WTC11 (cell line): ENCODE measurements around the gene MRPL52. TPM values are rescaled to one million over a fixed set of nuclear protein-coding genes. Genes with fewer than 3 reads are reported as not detected.
A peak's percentile ranks its signal among the peaks of the same experiment; 100 is the strongest.

Experiments used
- ATAC-seq: fragments of 200-7000 bp; cut with Tn5 transposase; 2 replicates; pipeline ENCODE4 v1.10.0; 2021; ENCODE audit warnings: mild to moderate bottlenecking, moderate library complexity
- CTCF ChIA-PET: fragments of 300-600 bp; sonication (Branson Sonifier 250); formaldehyde crosslinking; loops from one replicate; lab custom pipeline; 2021; ENCODE audit warnings: antibody characterized with exemption; lab: Charles Lee
- POLR2A ChIA-PET: fragments of 350-600 bp; sonication (Branson Sonifier 250); formaldehyde crosslinking; loops from one replicate; lab custom pipeline; 2021; ENCODE audit warnings: antibody characterized with exemption; lab: Charles Lee
- DNase-seq: peaks from one replicate; pipeline ENCODE4 v3.0.0; 2021; ENCODE audit warnings: low spot score
- H3K27ac Mint-ChIP-seq: 2 replicates; pipeline ENCODE4 v1.8.0; 2021; ENCODE audit warnings: mixed read lengths
- H3K27me3 Mint-ChIP-seq: 2 replicates; pipeline ENCODE4 v1.8.0; 2021; ENCODE audit warnings: low read depth, mild to moderate bottlenecking, moderate library complexity, mixed read lengths
- H3K36me3 Mint-ChIP-seq: 2 replicates; pipeline ENCODE4 v1.8.0; 2021; ENCODE audit warnings: mixed read lengths
- H3K4me1 Mint-ChIP-seq: 2 replicates; pipeline ENCODE4 v1.8.0; 2022; ENCODE audit warnings: mixed read lengths
- H3K4me3 Mint-ChIP-seq: 2 replicates; pipeline ENCODE4 v1.8.0; 2021; ENCODE audit warnings: mild to moderate bottlenecking, moderate library complexity, mixed read lengths
- H3K9me3 Mint-ChIP-seq: 2 replicates; pipeline ENCODE4 v1.8.0; 2021; ENCODE audit warnings: mixed read lengths
- ATF1 ChIP-seq: sonication (generic); formaldehyde crosslinking; IDR thresholded peaks from 2 replicates; pipeline ENCODE4 v1.8.1; 2023; ENCODE audit warnings: mild to moderate bottlenecking, moderate library complexity, missing genetic modification reagents
- CBFB ChIP-seq: sonication (generic); formaldehyde crosslinking; IDR thresholded peaks from 2 replicates; pipeline ENCODE4 v1.8.1; 2022; ENCODE audit warnings: mild to moderate bottlenecking, low read depth, missing genetic modification reagents
- CREM ChIP-seq: sonication (generic); formaldehyde crosslinking; IDR thresholded peaks from 2 replicates; pipeline ENCODE4 v1.8.1; 2022; ENCODE audit warnings: mild to moderate bottlenecking, missing genetic modification reagents, moderate library complexity
- E2F5 ChIP-seq: sonication (generic); formaldehyde crosslinking; IDR thresholded peaks from 2 replicates; pipeline ENCODE4 v1.8.1; 2022; ENCODE audit warnings: mild to moderate bottlenecking, moderate library complexity, missing genetic modification reagents
- EMX1 ChIP-seq: fragments of 250-450 bp; sonication (Bioruptor Pico); IDR thresholded peaks from 2 replicates; pipeline ENCODE4 v1.8.0; 2021; ENCODE audit warnings: mild to moderate bottlenecking
- FOXK1 ChIP-seq: sonication (generic); formaldehyde crosslinking; IDR thresholded peaks from 2 replicates; pipeline ENCODE4 v1.8.0; 2022; ENCODE audit warnings: mild to moderate bottlenecking, moderate library complexity, missing genetic modification reagents
- GRHL2 ChIP-seq: fragments of 250-450 bp; sonication (Bioruptor Pico); IDR thresholded peaks from 2 replicates; pipeline ENCODE4 v1.8.0; 2022; ENCODE audit warnings: mild to moderate bottlenecking, moderate library complexity; ENCODE audit not compliant: insufficient replicate concordance, severe bottlenecking
- MXD4 ChIP-seq: fragments of 250-450 bp; sonication (Bioruptor Pico); IDR thresholded peaks from 2 replicates; pipeline ENCODE4 v1.8.0; 2021; ENCODE audit warnings: mild to moderate bottlenecking, moderate library complexity, borderline replicate concordance
- NFATC4 ChIP-seq: fragments of 250-450 bp; sonication (Bioruptor Pico); IDR thresholded peaks from 2 replicates; pipeline ENCODE4 v1.9.0; 2021; ENCODE audit warnings: mild to moderate bottlenecking
- NR2C2 ChIP-seq: sonication (generic); formaldehyde crosslinking; IDR thresholded peaks from 2 replicates; pipeline ENCODE4 v1.8.0; 2022; ENCODE audit warnings: mild to moderate bottlenecking, missing genetic modification reagents
- NR3C1 ChIP-seq: sonication (generic); formaldehyde crosslinking; conservative IDR thresholded peaks from 2 replicates; pipeline ENCODE4 v1.8.1; 2023; ENCODE audit warnings: low read depth, mild to moderate bottlenecking, missing genetic modification reagents
- RORB ChIP-seq: fragments of 250-450 bp; sonication (Bioruptor Pico); IDR thresholded peaks from 2 replicates; pipeline ENCODE4 v1.9.0; 2021; ENCODE audit warnings: mild to moderate bottlenecking
- SOX15 ChIP-seq: fragments of 250-450 bp; sonication (Bioruptor Pico); IDR thresholded peaks from 2 replicates; pipeline ENCODE4 v1.9.0; 2021; ENCODE audit warnings: mild to moderate bottlenecking
- SP1 ChIP-seq: sonication (generic); formaldehyde crosslinking; conservative IDR thresholded peaks from 2 replicates; pipeline ENCODE4 v1.8.1; 2022; ENCODE audit warnings: missing genetic modification reagents
- TCF7 ChIP-seq: sonication (generic); formaldehyde crosslinking; IDR thresholded peaks from 2 replicates; pipeline ENCODE4 v1.8.0; 2022; ENCODE audit warnings: mild to moderate bottlenecking, low read depth, missing genetic modification reagents, moderate library complexity
- TEAD1 ChIP-seq: sonication (generic); formaldehyde crosslinking; IDR thresholded peaks from 2 replicates; pipeline ENCODE4 v1.8.0; 2022; ENCODE audit warnings: mild to moderate bottlenecking, missing genetic modification reagents
- ZBTB21 ChIP-seq: sonication (generic); formaldehyde crosslinking; IDR thresholded peaks from 2 replicates; pipeline ENCODE4 v1.8.1; 2023; ENCODE audit warnings: mild to moderate bottlenecking, missing genetic modification reagents, borderline replicate concordance
- ZNF219 ChIP-seq: sonication (generic); formaldehyde crosslinking; IDR thresholded peaks from 2 replicates; pipeline ENCODE4 v1.8.0; 2023; ENCODE audit warnings: missing genetic modification reagents, mild to moderate bottlenecking, borderline replicate concordance
- ZNF232 ChIP-seq: sonication (generic); formaldehyde crosslinking; IDR thresholded peaks from 2 replicates; pipeline ENCODE4 v1.8.0; 2022; ENCODE audit warnings: mild to moderate bottlenecking, missing genetic modification reagents
- ZNF396 ChIP-seq: fragments of 250-450 bp; sonication (Bioruptor Pico); IDR thresholded peaks from 2 replicates; pipeline ENCODE4 v1.8.0; 2021; ENCODE audit warnings: mild to moderate bottlenecking, moderate library complexity, borderline replicate concordance
- ZNF671 ChIP-seq: fragments of 250-450 bp; sonication (Bioruptor Pico); IDR thresholded peaks from 2 replicates; pipeline ENCODE4 v1.8.0; 2021; ENCODE audit warnings: mild to moderate bottlenecking
- total RNA-seq: library from RNA; stranded (reverse); gene quantifications from 3 replicates; pipeline ENCODE4 v1.2.3, GENCODE V29; 2021
- TF ChIP-seq, protein P1 (sequence below): sonication (generic); formaldehyde crosslinking; IDR thresholded peaks from 2 replicates; pipeline ENCODE4 v1.8.1; 2023; ENCODE audit warnings: mild to moderate bottlenecking, missing genetic modification reagents, moderate library complexity
- TF ChIP-seq, protein P2 (sequence below): sonication (generic); formaldehyde crosslinking; IDR thresholded peaks from 2 replicates; pipeline ENCODE4 v1.8.0; 2022; ENCODE audit warnings: mild to moderate bottlenecking, missing genetic modification reagents
- TF ChIP-seq, protein P3 (sequence below): sonication (generic); formaldehyde crosslinking; IDR thresholded peaks from 2 replicates; pipeline ENCODE4 v1.8.1; 2022; ENCODE audit warnings: missing genetic modification reagents, borderline replicate concordance
- TF ChIP-seq, protein P4 (sequence below): sonication (generic); formaldehyde crosslinking; IDR thresholded peaks from 2 replicates; pipeline ENCODE4 v1.8.1; 2022; ENCODE audit warnings: mild to moderate bottlenecking, missing genetic modification reagents, moderate library complexity, borderline replicate concordance
- TF ChIP-seq, protein P5 (sequence below): sonication (generic); formaldehyde crosslinking; IDR thresholded peaks from 2 replicates; pipeline ENCODE4 v1.8.0; 2023; ENCODE audit warnings: missing genetic modification reagents, mild to moderate bottlenecking, borderline replicate concordance
- TF ChIP-seq, protein P6 (sequence below): fragments of 200-600 bp; IDR thresholded peaks from 2 replicates; pipeline ENCODE4 v1.8.0; 2022; ENCODE audit warnings: antibody characterized with exemption

Gene MRPL52
- total RNA-seq, 1 experiment from 2014 or later, result 170 TPM

GRCh38 chr14:22793976-22794375 lies 35.7 kb upstream of the MRPL52 start:
- ChIA-PET CTCF (interaction anchor here (1.7 to 2.1 kb wide), 2 partner anchors 29 to 224 kb away, joined by 6 to 8 read pairs; no protein-coding TSS in a partner anchor), POLR2A (no interaction called here)
- peaks cover 4% of the 10 kb centered on the region; the same call in 1 of the 2 replicates for H3K36me3 Mint-ChIP-seq
- ATAC-seq (no peak), DNase-seq (no peak)
- H3K27me3 Mint-ChIP-seq, result no peaks in the 10 kb centered on the region; the same call in 1 of the 2 replicates
- H3K9me3 Mint-ChIP-seq, result peaks cover 4% of the 10 kb centered on the region
- H3K4me3 Mint-ChIP-seq, result no peak overlapping the region
- peak overlapping the region; percentile 60; the same call in 1 of the 2 replicates for H3K27ac Mint-ChIP-seq
- H3K4me1 Mint-ChIP-seq, result peaks cover 16% of the 10 kb centered on the region
- TF ChIP-seq ZBTB21 (CRISPR knock-in tag) (no peak), GRHL2 (no peak), TEAD1 (CRISPR knock-in tag) (no peak), NFATC4 (CRISPR knock-in tag) (no peak), EMX1 (no peak), TCF7 (CRISPR knock-in tag) (no peak), SOX15 (CRISPR knock-in tag) (no peak), ZNF396 (CRISPR knock-in tag) (no peak), ZNF219 (CRISPR knock-in tag) (no peak), MXD4 (no peak), CBFB (CRISPR knock-in tag) (no peak), ZNF671 (CRISPR knock-in tag) (no peak), FOXK1 (CRISPR knock-in tag) (no peak), ATF1 (CRISPR knock-in tag) (no peak)
- TF ChIP-seq, protein P1, sequence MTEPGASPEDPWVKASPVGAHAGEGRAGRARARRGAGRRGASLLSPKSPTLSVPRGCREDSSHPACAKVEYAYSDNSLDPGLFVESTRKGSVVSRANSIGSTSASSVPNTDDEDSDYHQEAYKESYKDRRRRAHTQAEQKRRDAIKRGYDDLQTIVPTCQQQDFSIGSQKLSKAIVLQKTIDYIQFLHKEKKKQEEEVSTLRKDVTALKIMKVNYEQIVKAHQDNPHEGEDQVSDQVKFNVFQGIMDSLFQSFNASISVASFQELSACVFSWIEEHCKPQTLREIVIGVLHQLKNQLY (CRISPR knock-in tag), result no peak
- TF ChIP-seq, protein P2, sequence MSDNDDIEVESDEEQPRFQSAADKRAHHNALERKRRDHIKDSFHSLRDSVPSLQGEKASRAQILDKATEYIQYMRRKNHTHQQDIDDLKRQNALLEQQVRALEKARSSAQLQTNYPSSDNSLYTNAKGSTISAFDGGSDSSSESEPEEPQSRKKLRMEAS, result no peak
- TF ChIP-seq, protein P3, sequence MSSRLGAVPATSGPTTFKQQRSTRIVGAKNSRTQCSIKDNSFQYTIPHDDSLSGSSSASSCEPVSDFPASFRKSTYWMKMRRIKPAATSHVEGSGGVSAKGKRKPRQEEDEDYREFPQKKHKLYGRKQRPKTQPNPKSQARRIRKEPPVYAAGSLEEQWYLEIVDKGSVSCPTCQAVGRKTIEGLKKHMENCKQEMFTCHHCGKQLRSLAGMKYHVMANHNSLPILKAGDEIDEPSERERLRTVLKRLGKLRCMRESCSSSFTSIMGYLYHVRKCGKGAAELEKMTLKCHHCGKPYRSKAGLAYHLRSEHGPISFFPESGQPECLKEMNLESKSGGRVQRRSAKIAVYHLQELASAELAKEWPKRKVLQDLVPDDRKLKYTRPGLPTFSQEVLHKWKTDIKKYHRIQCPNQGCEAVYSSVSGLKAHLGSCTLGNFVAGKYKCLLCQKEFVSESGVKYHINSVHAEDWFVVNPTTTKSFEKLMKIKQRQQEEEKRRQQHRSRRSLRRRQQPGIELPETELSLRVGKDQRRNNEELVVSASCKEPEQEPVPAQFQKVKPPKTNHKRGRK (CRISPR knock-in tag), result no peak
- TF ChIP-seq, protein P4, sequence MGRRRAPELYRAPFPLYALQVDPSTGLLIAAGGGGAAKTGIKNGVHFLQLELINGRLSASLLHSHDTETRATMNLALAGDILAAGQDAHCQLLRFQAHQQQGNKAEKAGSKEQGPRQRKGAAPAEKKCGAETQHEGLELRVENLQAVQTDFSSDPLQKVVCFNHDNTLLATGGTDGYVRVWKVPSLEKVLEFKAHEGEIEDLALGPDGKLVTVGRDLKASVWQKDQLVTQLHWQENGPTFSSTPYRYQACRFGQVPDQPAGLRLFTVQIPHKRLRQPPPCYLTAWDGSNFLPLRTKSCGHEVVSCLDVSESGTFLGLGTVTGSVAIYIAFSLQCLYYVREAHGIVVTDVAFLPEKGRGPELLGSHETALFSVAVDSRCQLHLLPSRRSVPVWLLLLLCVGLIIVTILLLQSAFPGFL, result no peak
- TF ChIP-seq, protein P5, sequence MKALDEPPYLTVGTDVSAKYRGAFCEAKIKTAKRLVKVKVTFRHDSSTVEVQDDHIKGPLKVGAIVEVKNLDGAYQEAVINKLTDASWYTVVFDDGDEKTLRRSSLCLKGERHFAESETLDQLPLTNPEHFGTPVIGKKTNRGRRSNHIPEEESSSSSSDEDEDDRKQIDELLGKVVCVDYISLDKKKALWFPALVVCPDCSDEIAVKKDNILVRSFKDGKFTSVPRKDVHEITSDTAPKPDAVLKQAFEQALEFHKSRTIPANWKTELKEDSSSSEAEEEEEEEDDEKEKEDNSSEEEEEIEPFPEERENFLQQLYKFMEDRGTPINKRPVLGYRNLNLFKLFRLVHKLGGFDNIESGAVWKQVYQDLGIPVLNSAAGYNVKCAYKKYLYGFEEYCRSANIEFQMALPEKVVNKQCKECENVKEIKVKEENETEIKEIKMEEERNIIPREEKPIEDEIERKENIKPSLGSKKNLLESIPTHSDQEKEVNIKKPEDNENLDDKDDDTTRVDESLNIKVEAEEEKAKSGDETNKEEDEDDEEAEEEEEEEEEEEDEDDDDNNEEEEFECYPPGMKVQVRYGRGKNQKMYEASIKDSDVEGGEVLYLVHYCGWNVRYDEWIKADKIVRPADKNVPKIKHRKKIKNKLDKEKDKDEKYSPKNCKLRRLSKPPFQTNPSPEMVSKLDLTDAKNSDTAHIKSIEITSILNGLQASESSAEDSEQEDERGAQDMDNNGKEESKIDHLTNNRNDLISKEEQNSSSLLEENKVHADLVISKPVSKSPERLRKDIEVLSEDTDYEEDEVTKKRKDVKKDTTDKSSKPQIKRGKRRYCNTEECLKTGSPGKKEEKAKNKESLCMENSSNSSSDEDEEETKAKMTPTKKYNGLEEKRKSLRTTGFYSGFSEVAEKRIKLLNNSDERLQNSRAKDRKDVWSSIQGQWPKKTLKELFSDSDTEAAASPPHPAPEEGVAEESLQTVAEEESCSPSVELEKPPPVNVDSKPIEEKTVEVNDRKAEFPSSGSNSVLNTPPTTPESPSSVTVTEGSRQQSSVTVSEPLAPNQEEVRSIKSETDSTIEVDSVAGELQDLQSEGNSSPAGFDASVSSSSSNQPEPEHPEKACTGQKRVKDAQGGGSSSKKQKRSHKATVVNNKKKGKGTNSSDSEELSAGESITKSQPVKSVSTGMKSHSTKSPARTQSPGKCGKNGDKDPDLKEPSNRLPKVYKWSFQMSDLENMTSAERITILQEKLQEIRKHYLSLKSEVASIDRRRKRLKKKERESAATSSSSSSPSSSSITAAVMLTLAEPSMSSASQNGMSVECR (CRISPR knock-in tag), result no peak

- ATAC-seq (no peak), DNase-seq (no peak)
- no peak overlapping the region for H3K4me3 Mint-ChIP-seq
- peaks cover 4% of the 10 kb centered on the region for H3K9me3 Mint-ChIP-seq
- peaks cover 4% of the 10 kb centered on the region; the same call in 1 of the 2 replicates for H3K36me3 Mint-ChIP-seq
- H3K27ac Mint-ChIP-seq, result no peak overlapping the region
- no peaks in the 10 kb centered on the region; the same call in 1 of the 2 replicates for H3K27me3 Mint-ChIP-seq
- peaks cover 16% of the 10 kb centered on the region for H3K4me1 Mint-ChIP-seq
- POLR2A ChIA-PET, result no interaction called here
- CTCF ChIA-PET, result interaction anchor here (1.7 to 2.1 kb wide), 2 partner anchors 28 to 224 kb away, joined by 6 to 8 read pairs; no protein-coding TSS in a partner anchor
- TF ChIP-seq, protein P6, sequence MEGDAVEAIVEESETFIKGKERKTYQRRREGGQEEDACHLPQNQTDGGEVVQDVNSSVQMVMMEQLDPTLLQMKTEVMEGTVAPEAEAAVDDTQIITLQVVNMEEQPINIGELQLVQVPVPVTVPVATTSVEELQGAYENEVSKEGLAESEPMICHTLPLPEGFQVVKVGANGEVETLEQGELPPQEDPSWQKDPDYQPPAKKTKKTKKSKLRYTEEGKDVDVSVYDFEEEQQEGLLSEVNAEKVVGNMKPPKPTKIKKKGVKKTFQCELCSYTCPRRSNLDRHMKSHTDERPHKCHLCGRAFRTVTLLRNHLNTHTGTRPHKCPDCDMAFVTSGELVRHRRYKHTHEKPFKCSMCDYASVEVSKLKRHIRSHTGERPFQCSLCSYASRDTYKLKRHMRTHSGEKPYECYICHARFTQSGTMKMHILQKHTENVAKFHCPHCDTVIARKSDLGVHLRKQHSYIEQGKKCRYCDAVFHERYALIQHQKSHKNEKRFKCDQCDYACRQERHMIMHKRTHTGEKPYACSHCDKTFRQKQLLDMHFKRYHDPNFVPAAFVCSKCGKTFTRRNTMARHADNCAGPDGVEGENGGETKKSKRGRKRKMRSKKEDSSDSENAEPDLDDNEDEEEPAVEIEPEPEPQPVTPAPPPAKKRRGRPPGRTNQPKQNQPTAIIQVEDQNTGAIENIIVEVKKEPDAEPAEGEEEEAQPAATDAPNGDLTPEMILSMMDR, result no peak
- TF ChIP-seq TCF7 (CRISPR knock-in tag), result no peak
- TF ChIP-seq NR2C2 (CRISPR knock-in tag), result no peak
- TF ChIP-seq ZNF232 (CRISPR knock-in tag), result no peak
- TF ChIP-seq RORB (CRISPR knock-in tag), result no peak
- no peak for TF ChIP-seq E2F5 (CRISPR knock-in tag)
- no peak for TF ChIP-seq SP1 (CRISPR knock-in tag)
- no peak for TF ChIP-seq MXD4
- no peak for TF ChIP-seq CREM (CRISPR knock-in tag)
- TF ChIP-seq NR3C1 (CRISPR knock-in tag), result no peak
Observed at GRCh38 chr14:22794551-22794951, 35.1 kb upstream of the MRPL52 start.
